ENCODE data around the gene CCNA2.

Gene CCNA2

GRCh38 chr4:121786221-121786620, 37.5 kb downstream of the CCNA2 start:
- no peak for DNase-seq (ENCODE audit: low spot score)
- H2AK5ac ChIP-seq (ENCODE audit: low read depth, low read length) = no peak overlapping the region
- H3K9ac ChIP-seq (ENCODE audit: low read depth, low read length, poor library complexity) = no peak overlapping the region
- H2BK15ac ChIP-seq (ENCODE audit: low read length) = no peak overlapping the region
- peaks cover 0 to 3% (median 0%) of the 10 kb centered on the region in 3 experiments for H3K27me3 ChIP-seq (ENCODE audit: control insufficient read depth in 3 of 3, insufficient read depth in 3 of 3, low read depth in 1 of 3, low read length in 3 of 3)
- no peak overlapping the region for H3K4me3 ChIP-seq (ENCODE audit: low read length in 2 of 2)
- no peaks in the 10 kb centered on the region for H3K79me1 ChIP-seq (ENCODE audit: low read depth, low read length)
- H4K8ac ChIP-seq (ENCODE audit: low read depth, low read length) = no peak overlapping the region
- no peak overlapping the region for H3K4ac ChIP-seq (ENCODE audit: low read length)
- WGBS, 2 donors (ENCODE audit: extremely low coverage in 2 of 2, insufficient read length in 2 of 2, insufficient replicate concordance in 1 of 2) = no CpG with 5 or more reads among the region's 2 CpGs
- H3K36me3 ChIP-seq (replicated peaks in 1 of 2; ENCODE audit: control insufficient read depth in 2 of 2, insufficient read depth in 2 of 2, low read length in 2 of 2) = no peaks in the 10 kb centered on the region
- no peak overlapping the region for H2BK5ac ChIP-seq (ENCODE audit: low read length)
- no peak overlapping the region for H3K14ac ChIP-seq (ENCODE audit: low read length)
- H2BK12ac ChIP-seq (ENCODE audit: low read length) = no peak overlapping the region
- H2BK120ac ChIP-seq (ENCODE audit: low read depth, low read length) = no peak overlapping the region
- H3K4me2 ChIP-seq (ENCODE audit: insufficient read depth, low read length, poor library complexity, severe bottlenecking) = no peak overlapping the region
- no peak overlapping the region for H3K27ac ChIP-seq (replicated peaks; ENCODE audit: low read length)
- H3K9me3 ChIP-seq (replicated peaks in 1 of 2; ENCODE audit: control insufficient read depth in 2 of 2, insufficient read depth in 1 of 2, low read depth in 1 of 2, low read length in 2 of 2) = no peaks in the 10 kb centered on the region
- H4K91ac ChIP-seq (ENCODE audit: low read depth, low read length, poor library complexity) = no peak overlapping the region
- H3K4me1 ChIP-seq (ENCODE audit: control insufficient read depth in 2 of 2, insufficient read depth in 1 of 2, low read depth in 1 of 2, low read length in 2 of 2) = peaks cover 0 to 2% of the 10 kb centered on the region in 2 donors
- no peak overlapping the region for H3K23ac ChIP-seq (ENCODE audit: low read depth, low read length, poor library complexity)
- no peak overlapping the region for H2AFZ ChIP-seq (ENCODE audit: low read length)
- no peak overlapping the region for H3K18ac ChIP-seq (ENCODE audit: low read length)

GRCh38 chr4:121785479-121785878, 38.2 kb downstream of the CCNA2 start:
- H2BK15ac ChIP-seq (ENCODE audit: low read length) = no peak overlapping the region
- H3K4me1 ChIP-seq (ENCODE audit: control insufficient read depth in 2 of 2, insufficient read depth in 1 of 2, low read depth in 1 of 2, low read length in 2 of 2) = peaks cover 0 to 2% of the 10 kb centered on the region in 2 donors
- WGBS, 2 donors (ENCODE audit: extremely low coverage in 2 of 2, insufficient read length in 2 of 2, insufficient replicate concordance in 1 of 2) = no CpG with 5 or more reads among the region's 4 CpGs
- H3K9me3 ChIP-seq (replicated peaks in 1 of 2; ENCODE audit: control insufficient read depth in 2 of 2, insufficient read depth in 1 of 2, low read depth in 1 of 2, low read length in 2 of 2) = no peaks in the 10 kb centered on the region
- H2BK12ac ChIP-seq (ENCODE audit: low read length) = no peak overlapping the region
- H3K4me3 ChIP-seq (ENCODE audit: low read length in 2 of 2) = no peak overlapping the region
- no peak overlapping the region for H4K8ac ChIP-seq (ENCODE audit: low read depth, low read length)
- no peak overlapping the region for H2AFZ ChIP-seq (ENCODE audit: low read length)
- H2AK5ac ChIP-seq (ENCODE audit: low read depth, low read length) = no peak overlapping the region
- no peak overlapping the region for H3K14ac ChIP-seq (ENCODE audit: low read length)
- no peak overlapping the region for H4K91ac ChIP-seq (ENCODE audit: low read depth, low read length, poor library complexity)
- H2BK120ac ChIP-seq (ENCODE audit: low read depth, low read length) = no peak overlapping the region
- no peak overlapping the region for H3K18ac ChIP-seq (ENCODE audit: low read length)
- no peak overlapping the region for H3K9ac ChIP-seq (ENCODE audit: low read depth, low read length, poor library complexity)
- peaks cover 0 to 3% (median 0%) of the 10 kb centered on the region in 3 experiments for H3K27me3 ChIP-seq (ENCODE audit: control insufficient read depth in 3 of 3, insufficient read depth in 3 of 3, low read depth in 1 of 3, low read length in 3 of 3)
- no peak overlapping the region for H3K27ac ChIP-seq (replicated peaks; ENCODE audit: low read length)
- no peaks in the 10 kb centered on the region for H3K36me3 ChIP-seq (replicated peaks in 1 of 2; ENCODE audit: control insufficient read depth in 2 of 2, insufficient read depth in 2 of 2, low read length in 2 of 2)
- no peak for DNase-seq (ENCODE audit: low spot score)
- H3K79me1 ChIP-seq (ENCODE audit: low read depth, low read length) = no peaks in the 10 kb centered on the region
- no peak overlapping the region for H2BK5ac ChIP-seq (ENCODE audit: low read length)
- H3K4me2 ChIP-seq (ENCODE audit: insufficient read depth, low read length, poor library complexity, severe bottlenecking) = no peak overlapping the region
- no peak overlapping the region for H3K4ac ChIP-seq (ENCODE audit: low read length)
- H3K23ac ChIP-seq (ENCODE audit: low read depth, low read length, poor library complexity) = no peak overlapping the region

GRCh38 chr4:121784975-121785374, 38.7 kb downstream of the CCNA2 start:
- no peak overlapping the region for H2AFZ ChIP-seq (ENCODE audit: low read length)
- no peak overlapping the region for H4K8ac ChIP-seq (ENCODE audit: low read depth, low read length)
- DNase-seq (ENCODE audit: low spot score) = no peak
- H2BK12ac ChIP-seq (ENCODE audit: low read length) = no peak overlapping the region
- H3K79me1 ChIP-seq (ENCODE audit: low read depth, low read length) = no peaks in the 10 kb centered on the region
- no peak overlapping the region for H3K27ac ChIP-seq (replicated peaks; ENCODE audit: low read length)
- H3K4me1 ChIP-seq (ENCODE audit: control insufficient read depth in 2 of 2, insufficient read depth in 1 of 2, low read depth in 1 of 2, low read length in 2 of 2) = peaks cover 0 to 2% of the 10 kb centered on the region in 2 donors
- no peak overlapping the region for H3K23ac ChIP-seq (ENCODE audit: low read depth, low read length, poor library complexity)
- no peak overlapping the region for H3K4ac ChIP-seq (ENCODE audit: low read length)
- no peaks in the 10 kb centered on the region for H3K36me3 ChIP-seq (replicated peaks in 1 of 2; ENCODE audit: control insufficient read depth in 2 of 2, insufficient read depth in 2 of 2, low read length in 2 of 2)
- H2AK5ac ChIP-seq (ENCODE audit: low read depth, low read length) = no peak overlapping the region
- no peak overlapping the region for H2BK5ac ChIP-seq (ENCODE audit: low read length)
- H3K9ac ChIP-seq (ENCODE audit: low read depth, low read length, poor library complexity) = no peak overlapping the region
- no peak overlapping the region for H3K4me2 ChIP-seq (ENCODE audit: insufficient read depth, low read length, poor library complexity, severe bottlenecking)
- H3K27me3 ChIP-seq (ENCODE audit: control insufficient read depth in 3 of 3, insufficient read depth in 3 of 3, low read depth in 1 of 3, low read length in 3 of 3) = peaks cover 0 to 3% (median 0%) of the 10 kb centered on the region in 3 experiments
- H3K18ac ChIP-seq (ENCODE audit: low read length) = no peak overlapping the region
- H3K9me3 ChIP-seq (replicated peaks in 1 of 2; ENCODE audit: control insufficient read depth in 2 of 2, insufficient read depth in 1 of 2, low read depth in 1 of 2, low read length in 2 of 2) = no peaks in the 10 kb centered on the region
- no peak overlapping the region for H2BK15ac ChIP-seq (ENCODE audit: low read length)
- no peak overlapping the region for H2BK120ac ChIP-seq (ENCODE audit: low read depth, low read length)
- no peak overlapping the region for H3K14ac ChIP-seq (ENCODE audit: low read length)
- H4K91ac ChIP-seq (ENCODE audit: low read depth, low read length, poor library complexity) = no peak overlapping the region
- no peak overlapping the region for H3K4me3 ChIP-seq (ENCODE audit: low read length in 2 of 2)
- no CpG with 5 or more reads among the region's 2 CpGs for WGBS, 2 donors (ENCODE audit: extremely low coverage in 2 of 2, insufficient read length in 2 of 2, insufficient replicate concordance in 1 of 2)

GRCh38 chr4:121784401-121784800, 39.3 kb downstream of the CCNA2 start:
- H3K36me3 ChIP-seq (replicated peaks in 1 of 2; ENCODE audit: control insufficient read depth in 2 of 2, insufficient read depth in 2 of 2, low read length in 2 of 2) = no peaks in the 10 kb centered on the region
- no peak overlapping the region for H3K23ac ChIP-seq (ENCODE audit: low read depth, low read length, poor library complexity)
- no peak overlapping the region for H3K4ac ChIP-seq (ENCODE audit: low read length)
- no peak overlapping the region for H3K14ac ChIP-seq (ENCODE audit: low read length)
- no peaks in the 10 kb centered on the region for H3K9me3 ChIP-seq (replicated peaks in 1 of 2; ENCODE audit: control insufficient read depth in 2 of 2, insufficient read depth in 1 of 2, low read depth in 1 of 2, low read length in 2 of 2)
- H3K4me3 ChIP-seq (ENCODE audit: low read length in 2 of 2) = no peak overlapping the region
- no peak overlapping the region for H3K18ac ChIP-seq (ENCODE audit: low read length)
- no peak overlapping the region for H2AFZ ChIP-seq (ENCODE audit: low read length)
- DNase-seq (ENCODE audit: low spot score) = no peak
- no peak overlapping the region for H2BK12ac ChIP-seq (ENCODE audit: low read length)
- H4K8ac ChIP-seq (ENCODE audit: low read depth, low read length) = no peak overlapping the region
- H2BK120ac ChIP-seq (ENCODE audit: low read depth, low read length) = no peak overlapping the region
- no peak overlapping the region for H3K9ac ChIP-seq (ENCODE audit: low read depth, low read length, poor library complexity)
- no peak overlapping the region for H2BK15ac ChIP-seq (ENCODE audit: low read length)
- H3K79me1 ChIP-seq (ENCODE audit: low read depth, low read length) = no peaks in the 10 kb centered on the region
- no CpG with 5 or more reads among the region's 1 CpG for WGBS, 2 donors (ENCODE audit: extremely low coverage in 2 of 2, insufficient read length in 2 of 2, insufficient replicate concordance in 1 of 2)
- H3K4me2 ChIP-seq (ENCODE audit: insufficient read depth, low read length, poor library complexity, severe bottlenecking) = no peak overlapping the region
- no peak overlapping the region for H4K91ac ChIP-seq (ENCODE audit: low read depth, low read length, poor library complexity)
- no peak overlapping the region for H2BK5ac ChIP-seq (ENCODE audit: low read length)
- peaks cover 0 to 2% of the 10 kb centered on the region in 2 donors for H3K4me1 ChIP-seq (ENCODE audit: control insufficient read depth in 2 of 2, insufficient read depth in 1 of 2, low read depth in 1 of 2, low read length in 2 of 2)
- H2AK5ac ChIP-seq (ENCODE audit: low read depth, low read length) = no peak overlapping the region
- peaks cover 0 to 3% (median 0%) of the 10 kb centered on the region in 3 experiments for H3K27me3 ChIP-seq (ENCODE audit: control insufficient read depth in 3 of 3, insufficient read depth in 3 of 3, low read depth in 1 of 3, low read length in 3 of 3)
- H3K27ac ChIP-seq (replicated peaks; ENCODE audit: low read length) = no peak overlapping the region

Measured in neuronal stem cell (in vitro differentiated cells).